Measurements from ENCODE around the gene BRINP2. TPM values are rescaled to one million over a fixed set of nuclear protein-coding genes. Genes with fewer than 3 reads are reported as not detected.

Gene BRINP2
- total RNA-seq, 1 experiment from 2014 or later = 0.24 TPM

- TF ChIP-seq ZNF263 (CRISPR knock-in tag; IDR thresholded peaks at IDR 0.05; ENCODE audit: low read depth) = no peak
- no peak for TF ChIP-seq HMGA2 (CRISPR knock-in tag; IDR thresholded peaks at IDR 0.05)
- TF ChIP-seq JAZF1 (CRISPR knock-in tag; IDR thresholded peaks at IDR 0.05) = no peak
- TF ChIP-seq, protein P1, sequence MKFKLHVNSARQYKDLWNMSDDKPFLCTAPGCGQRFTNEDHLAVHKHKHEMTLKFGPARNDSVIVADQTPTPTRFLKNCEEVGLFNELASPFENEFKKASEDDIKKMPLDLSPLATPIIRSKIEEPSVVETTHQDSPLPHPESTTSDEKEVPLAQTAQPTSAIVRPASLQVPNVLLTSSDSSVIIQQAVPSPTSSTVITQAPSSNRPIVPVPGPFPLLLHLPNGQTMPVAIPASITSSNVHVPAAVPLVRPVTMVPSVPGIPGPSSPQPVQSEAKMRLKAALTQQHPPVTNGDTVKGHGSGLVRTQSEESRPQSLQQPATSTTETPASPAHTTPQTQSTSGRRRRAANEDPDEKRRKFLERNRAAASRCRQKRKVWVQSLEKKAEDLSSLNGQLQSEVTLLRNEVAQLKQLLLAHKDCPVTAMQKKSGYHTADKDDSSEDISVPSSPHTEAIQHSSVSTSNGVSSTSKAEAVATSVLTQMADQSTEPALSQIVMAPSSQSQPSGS (CRISPR knock-in tag; IDR thresholded peaks at IDR 0.05; ENCODE audit: borderline replicate concordance, low read depth) = no peak
- no peak for TF ChIP-seq JUN (CRISPR knock-in tag; IDR thresholded peaks at IDR 0.05)
Measured at GRCh38 chr1:177122461-177123251, 48.1 kb upstream of the BRINP2 start (continued).

DNA sequence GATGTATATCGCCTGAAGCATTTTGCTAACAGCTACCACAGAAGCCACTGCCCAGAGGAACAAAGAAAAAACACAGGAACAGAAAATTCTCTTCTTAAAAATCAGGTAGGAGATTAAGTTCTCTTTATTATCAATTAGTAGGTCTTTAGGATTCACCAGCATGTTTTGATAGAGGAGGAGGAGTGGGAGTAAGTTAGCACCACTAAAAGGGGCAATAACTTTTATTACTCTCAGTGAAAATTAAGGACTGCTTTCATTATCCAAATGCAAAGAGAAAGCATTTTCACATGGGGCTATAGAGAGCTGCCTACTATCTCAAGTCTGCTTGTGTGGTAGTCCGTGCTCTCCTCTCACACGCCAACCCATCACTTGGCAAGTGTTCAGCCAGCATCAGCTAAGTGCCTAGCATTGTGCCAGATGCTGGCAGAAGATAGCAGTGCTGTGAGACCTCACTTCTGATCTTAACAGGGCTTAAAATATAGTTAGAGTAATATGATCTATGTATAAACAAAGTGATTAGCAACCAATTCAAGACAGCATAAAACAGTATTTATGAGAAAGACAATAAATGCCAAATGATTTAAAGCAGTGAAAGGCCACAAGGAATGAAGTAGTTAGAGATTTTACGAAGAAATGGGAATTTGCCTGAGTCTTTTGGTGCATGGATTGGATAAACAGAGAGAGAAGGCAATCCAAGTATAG, 46.0 kb upstream of the BRINP2 start:
- ChIA-PET CTCF (interaction anchor here (1.2 to 1.3 kb wide), 2 partner anchors 13 to 57 kb away, joined by 3 read pairs; no protein-coding TSS in a partner anchor), POLR2A (no interaction called here)
- ATAC-seq = no peak

DNA sequence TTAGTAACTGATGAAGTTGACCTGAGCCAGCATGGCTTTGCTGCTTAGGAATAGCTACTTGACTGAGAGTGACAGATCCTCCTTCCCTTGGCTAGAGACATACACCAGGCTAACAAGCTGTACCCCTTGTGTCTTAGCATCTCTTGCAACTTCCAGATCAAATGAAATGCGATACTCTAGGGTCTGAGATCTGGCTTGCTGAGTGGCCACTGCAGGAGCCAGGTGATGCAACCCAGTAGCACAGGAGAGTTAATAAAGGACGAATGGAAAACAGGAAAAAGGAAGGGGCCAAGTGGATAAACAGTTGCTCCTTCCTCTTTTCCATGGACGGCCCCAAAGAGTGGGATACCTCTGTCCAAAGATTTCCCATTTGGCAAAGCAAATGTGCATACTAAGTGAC, 44.5 kb upstream of the BRINP2 start:
- Mint-ChIP-seq H3K36me3 (no peaks in the 10 kb centered on the region), H3K4me1 (no peaks in the 10 kb centered on the region), H3K27ac (no peak overlapping the region), H3K27me3 (ENCODE audit: low read depth) (no peaks in the 10 kb centered on the region), H3K4me3 (no peak overlapping the region), H3K9me3 (no peaks in the 10 kb centered on the region)
- ATAC-seq (no peak), DNase-seq (ENCODE audit: low spot score) (no peak)
- TF ChIP-seq ETV6 (CRISPR knock-in tag; IDR thresholded peaks at IDR 0.05) = no peak
- CTCF ChIA-PET = interaction anchor here (0.7 to 1.4 kb wide), 2 partner anchors 12 to 56 kb away, joined by 3 to 5 read pairs; no protein-coding TSS in a partner anchor
- POLR2A ChIA-PET = no interaction called here

More for the DNA sequence above, 46.0 kb upstream of the BRINP2 start:
- no peak for DNase-seq (ENCODE audit: low spot score)
- no peaks in the 10 kb centered on the region for H3K36me3 Mint-ChIP-seq
- H3K9me3 Mint-ChIP-seq = no peaks in the 10 kb centered on the region
- no peaks in the 10 kb centered on the region; the same call in 1 of the 2 replicates for H3K4me1 Mint-ChIP-seq
- TF ChIP-seq E2F5 (CRISPR knock-in tag; IDR thresholded peaks at IDR 0.05) (no peak), PRRX2 (CRISPR knock-in tag; IDR thresholded peaks at IDR 0.05) (no peak), ZNF671 (CRISPR knock-in tag; IDR thresholded peaks at IDR 0.05) (no peak), ATF3 (CRISPR knock-in tag; conservative IDR thresholded peaks at IDR 0.05) (no peak), CTCF (IDR thresholded peaks at IDR 0.05) (no peak)
- TF ChIP-seq, protein P1 (CRISPR knock-in tag; IDR thresholded peaks at IDR 0.05; ENCODE audit: borderline replicate concordance, low read depth) = no peak
- no peak overlapping the region for H3K27ac Mint-ChIP-seq
- H3K4me3 Mint-ChIP-seq = no peak overlapping the region
- no peaks in the 10 kb centered on the region for H3K27me3 Mint-ChIP-seq (ENCODE audit: low read depth)

DNA sequence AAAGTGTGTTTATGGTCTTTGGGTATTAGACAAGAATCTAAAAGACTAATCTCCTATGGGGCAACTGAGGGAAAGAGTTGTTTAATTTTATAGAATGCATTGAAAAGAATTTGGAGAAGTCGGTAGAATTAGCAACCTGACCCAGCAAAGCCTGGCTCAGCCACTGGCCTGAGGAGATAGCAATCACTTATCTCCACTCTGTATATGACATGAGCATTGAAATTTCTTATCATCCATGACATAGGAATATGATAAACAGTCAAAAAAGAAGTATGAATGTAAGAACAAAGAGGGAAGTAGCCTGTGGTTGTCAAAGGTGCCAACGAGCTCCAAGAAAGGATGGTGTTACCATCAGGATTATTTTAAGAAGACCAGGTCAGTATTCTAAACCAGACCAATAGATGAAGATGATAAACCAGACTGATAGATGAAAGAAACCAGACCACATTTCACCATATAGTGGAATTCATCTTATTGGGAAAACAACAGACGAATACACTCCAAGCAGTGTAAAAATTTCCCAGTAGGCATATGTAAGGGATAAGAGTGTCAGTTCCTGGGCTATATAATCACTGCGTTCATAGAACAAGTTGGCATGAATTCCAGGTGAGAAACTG, 42.0 kb upstream of the BRINP2 start:
- no peak for TF ChIP-seq ZNF671 (CRISPR knock-in tag; IDR thresholded peaks at IDR 0.05)
- ChIA-PET CTCF (no interaction called here), POLR2A (no interaction called here)
- no peaks in the 10 kb centered on the region for H3K9me3 Mint-ChIP-seq
- no peak overlapping the region for H3K4me3 Mint-ChIP-seq
- no peaks in the 10 kb centered on the region for H3K27me3 Mint-ChIP-seq (ENCODE audit: low read depth)
- no peak for ATAC-seq
- no peak for DNase-seq (ENCODE audit: low spot score)
- H3K36me3 Mint-ChIP-seq = no peaks in the 10 kb centered on the region
- H3K4me1 Mint-ChIP-seq = peaks cover 9% of the 10 kb centered on the region
- H3K27ac Mint-ChIP-seq = no peak overlapping the region
